Adrenal gland (tissue), 12 donors: ENCODE results near the gene RPS10. TPM values are rescaled to one million over a fixed set of nuclear protein-coding genes. Genes with fewer than 3 reads are reported as not detected.
A peak's percentile ranks its signal among the peaks of the same experiment; 100 is the strongest.

Experiments
- DNase-seq, 7 donors: peaks; one replicate each; pipeline ENCODE4 v3.0.0-alpha.2; 2019 to 2020
- H3K27ac ChIP-seq, 5 donors: fragments of 200-600 bp; sonication (generic) in 4 of 5; 1 replicate in 3 of 5; 2 replicates in 2 of 5; pipeline versions ENCODE4 v1.5.1 to v1.8.0; 2016 to 2020; ENCODE audit warnings: mild to moderate bottlenecking in 1 of 5
- H3K27me3 ChIP-seq: fragments of 200-600 bp; 2 replicates; pipeline ENCODE4 v1.8.0; 2021
- H3K36me3 ChIP-seq, 2 donors: fragments of 200-600 bp; replicated peaks in 1 of 2; 1 replicate in 1 of 2; 2 replicates in 1 of 2; pipeline versions ENCODE4 v1.5.1 to v1.8.0; 2018 to 2022
- H3K4me1 ChIP-seq, 2 donors: fragments of 200-600 bp; replicated peaks in 1 of 2; 1 replicate in 1 of 2; 2 replicates in 1 of 2; pipeline versions ENCODE4 v1.5.1 to v1.8.0; 2018 to 2021
- H3K4me3 ChIP-seq, 4 donors: fragments of 200-600 bp; sonication (generic) in 3 of 4; one replicate each; pipeline ENCODE4 v1.5.1; 2016 to 2018
- H3K9me3 ChIP-seq, 3 donors: fragments of 200-600 bp; sonication (generic) in 1 of 3; replicated peaks in 1 of 3; 1 replicate in 2 of 3; 2 replicates in 1 of 3; pipeline versions ENCODE4 v1.5.1 to v1.8.0; 2016 to 2021
- POLR2A ChIP-seq, 2 donors: fragments of 450-650 bp; IDR thresholded peaks; one replicate each; pipeline ENCODE4 v1.6.1; 2017; ENCODE audit warnings: antibody characterized with exemption in 2 of 2, mild to moderate bottlenecking in 2 of 2, moderate library complexity in 1 of 2
- WGBS, 4 donors: extraction: QIAGEN DNeasy Blood & Tissue Kit in 2 of 4; methylation state at CpG; one replicate each; pipeline versions ENCODE4 v1.1.5 to v1.1.7; 2013 to 2017; 5-methylcytosine and 5-hydroxymethylcytosine counted together
- intact Hi-C, 2 donors: fragments of 100-400 bp; cut with DNase I; formaldehyde crosslinking; loops; one replicate each; pipeline versions ENCODE4 v1.14.1 to v1.15.0; 2022 to 2023
- polyA plus RNA-seq, 3 donors: library from polyadenylated mRNA; stranded (reverse); fragments of 200-250 nt in 2 of 3; fragments of 350-450 nt in 1 of 3; fragmentation: Illumina TruSeq in 1 of 3; extraction: RNeasy Lipid Tissue Mini Kit (QIAGEN cat#74804) in 1 of 3; gene quantifications; one replicate each; pipeline ENCODE4 v1.2.3, GENCODE V29; 2013 to 2014
- total RNA-seq, 9 donors: library from RNA; depleted of rRNA in 4 of 9; stranded (reverse); fragments of >200 nt in 4 of 9; fragments of 120-200 nt in 1 of 9; fragmentation: NEBNext Ultra II Directional in 1 of 9; extraction: Animal tissue kit (Norgen Biotek cat#: 25700) in 1 of 9; gene quantifications; one replicate each; pipeline versions ENCODE4 v1.1.0 to v1.2.4, GENCODE V29; 2013 to 2023
- TF ChIP-seq, protein P1 (sequence below), 6 experiments: fragments of 450-650 bp in 4 of 6; fragments of 200-600 bp in 2 of 6; sonication (generic) in 1 of 6; IDR thresholded peaks; 1 replicate in 5 of 6; 2 replicates in 1 of 6; pipeline versions ENCODE4 v1.5.1 to v1.8.0; 2016 to 2021; ENCODE audit warnings: antibody characterized with exemption in 6 of 6, mild to moderate bottlenecking in 2 of 6, moderate library complexity in 1 of 6
- donor health status: healthy with polysubstance abuse.
- donor health status: Bipolar disorder and iron deficiency.
- donor health status: DM: yes; HTN: yes; CAD: no.
- donor health status: DM: no; HTN: no; CAD: no.
- donor health status: DM: no; HTN: no; CAD: no.
- donor health status: DM: yes; HTN: yes; CAD: no.

Gene RPS10
- total and polyA plus RNA-seq, 12 donors, result 937 to 3,093 (median 2,220) TPM

DNA sequence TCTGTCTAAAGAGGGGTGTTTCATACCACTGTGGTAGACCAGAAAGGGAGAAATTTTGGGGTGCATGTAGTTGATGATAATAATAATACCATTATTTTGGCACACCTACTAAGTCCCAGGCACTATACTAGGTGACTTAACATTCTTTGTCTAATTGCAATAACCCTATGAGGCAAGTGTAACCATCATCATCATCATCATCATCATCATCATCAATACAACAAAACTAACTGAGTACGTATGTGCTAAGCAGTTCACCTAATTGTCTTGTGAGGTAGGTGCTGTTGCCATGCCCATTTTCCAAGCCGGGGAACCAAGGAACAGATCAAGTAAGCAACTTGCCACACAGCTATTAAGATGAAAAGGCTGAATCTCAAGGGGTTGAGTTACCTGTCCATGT lies 37.4 kb upstream of the RPS10 start:
- no peak for DNase-seq
- Histone ChIP-seq H3K4me3 (no peak overlapping the region), H3K27me3 (no peaks in the 10 kb centered on the region), H3K9me3 (no peaks in the 10 kb centered on the region), H3K36me3 (no peaks in the 10 kb centered on the region), H3K4me1 (peaks cover 7 to 21% of the 10 kb centered on the region in 2 donors), H3K27ac (no peak overlapping the region)
- 89 to 93% (median 91%) methylated on average over 2 of the region's 2 CpGs for WGBS, 4 donors
- intact Hi-C loops, result loop anchor here (10.0 kb wide), 1 partner anchor 132 kb away; no protein-coding TSS in a partner anchor
- TF ChIP-seq POLR2A (IDR thresholded peaks at IDR 0.05), result no peak
- TF ChIP-seq, protein P1, sequence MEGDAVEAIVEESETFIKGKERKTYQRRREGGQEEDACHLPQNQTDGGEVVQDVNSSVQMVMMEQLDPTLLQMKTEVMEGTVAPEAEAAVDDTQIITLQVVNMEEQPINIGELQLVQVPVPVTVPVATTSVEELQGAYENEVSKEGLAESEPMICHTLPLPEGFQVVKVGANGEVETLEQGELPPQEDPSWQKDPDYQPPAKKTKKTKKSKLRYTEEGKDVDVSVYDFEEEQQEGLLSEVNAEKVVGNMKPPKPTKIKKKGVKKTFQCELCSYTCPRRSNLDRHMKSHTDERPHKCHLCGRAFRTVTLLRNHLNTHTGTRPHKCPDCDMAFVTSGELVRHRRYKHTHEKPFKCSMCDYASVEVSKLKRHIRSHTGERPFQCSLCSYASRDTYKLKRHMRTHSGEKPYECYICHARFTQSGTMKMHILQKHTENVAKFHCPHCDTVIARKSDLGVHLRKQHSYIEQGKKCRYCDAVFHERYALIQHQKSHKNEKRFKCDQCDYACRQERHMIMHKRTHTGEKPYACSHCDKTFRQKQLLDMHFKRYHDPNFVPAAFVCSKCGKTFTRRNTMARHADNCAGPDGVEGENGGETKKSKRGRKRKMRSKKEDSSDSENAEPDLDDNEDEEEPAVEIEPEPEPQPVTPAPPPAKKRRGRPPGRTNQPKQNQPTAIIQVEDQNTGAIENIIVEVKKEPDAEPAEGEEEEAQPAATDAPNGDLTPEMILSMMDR (IDR thresholded peaks at IDR 0.05), result no peak

DNA sequence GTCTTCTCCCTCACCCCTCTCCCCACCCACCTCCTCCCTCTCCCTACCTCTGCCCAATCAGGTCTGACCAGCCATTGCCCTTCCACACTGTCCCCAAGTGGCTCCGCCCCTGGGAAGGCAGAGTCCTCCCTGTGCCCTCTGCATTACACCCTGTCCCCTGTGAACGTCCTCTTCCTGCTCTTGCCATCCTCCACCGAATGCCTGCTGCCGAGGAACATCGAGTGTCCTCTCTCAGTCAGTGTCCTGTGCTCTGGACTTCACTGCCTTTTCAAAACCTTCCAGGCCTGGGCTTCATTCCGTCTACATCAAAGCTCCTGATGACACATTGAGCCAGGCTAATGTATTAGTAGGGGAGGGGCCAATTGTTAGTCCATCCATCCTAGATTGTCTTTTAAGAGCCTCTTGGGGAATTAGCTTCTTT lies 36.7 kb upstream of the RPS10 start:
- Histone ChIP-seq H3K27me3 (no peaks in the 10 kb centered on the region), H3K9me3 (no peaks in the 10 kb centered on the region), H3K4me3 (no peak overlapping the region), H3K27ac (peak overlapping the region in 1 of 5 donors; percentile 42), H3K36me3 (no peaks in the 10 kb centered on the region), H3K4me1 (peaks cover 7 to 21% of the 10 kb centered on the region in 2 donors)
- DNase-seq, result peak; percentile 44 to 79 (median 77)
- 14 to 25% (median 21%) methylated on average over 6 of the region's 6 CpGs for WGBS, 4 donors
- TF ChIP-seq, protein P1 (IDR thresholded peaks at IDR 0.05), result no peak
- no peak for TF ChIP-seq POLR2A (IDR thresholded peaks at IDR 0.05)
- intact Hi-C loops, result loop anchor here (10.0 kb wide), 1 partner anchor 132 kb away; no protein-coding TSS in a partner anchor

DNA sequence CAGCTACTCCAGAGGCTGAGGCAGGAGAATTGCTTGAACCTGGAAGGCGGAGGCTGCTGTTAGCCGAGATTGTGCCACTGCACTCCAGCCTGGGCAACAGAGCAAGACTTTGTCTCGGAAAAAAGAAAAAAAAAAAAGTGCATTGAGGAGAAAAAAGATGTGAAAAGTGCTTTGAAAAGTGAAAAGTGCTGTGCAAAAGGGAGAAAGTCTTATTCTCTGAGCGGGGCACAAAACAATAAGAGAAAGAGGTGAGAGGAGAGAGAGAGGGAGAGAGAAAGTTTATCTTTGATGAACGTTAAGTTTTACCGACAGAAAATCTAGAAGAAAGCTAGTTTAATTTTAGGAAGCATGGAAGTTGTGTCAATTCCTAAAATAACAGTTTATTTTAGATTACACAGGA lies 36.1 kb upstream of the RPS10 start:
- intact Hi-C loops, result loop anchor here (10.0 kb wide), 1 partner anchor 133 kb away; no protein-coding TSS in a partner anchor
- TF ChIP-seq POLR2A (IDR thresholded peaks at IDR 0.05), result no peak
- TF ChIP-seq, protein P1 (IDR thresholded peaks at IDR 0.05), result no peak
- no peaks in the 10 kb centered on the region for H3K9me3 ChIP-seq
- peak overlapping the region in 1 of 5 donors; percentile 42 for H3K27ac ChIP-seq
- H3K4me1 ChIP-seq, result peaks cover 7 to 21% of the 10 kb centered on the region in 2 donors
- H3K36me3 ChIP-seq, result no peaks in the 10 kb centered on the region
- no peak overlapping the region for H3K4me3 ChIP-seq
- WGBS, 4 donors, result 62 to 78% (median 67%) methylated on average over 6 of the region's 6 CpGs
- no peaks in the 10 kb centered on the region for H3K27me3 ChIP-seq
- no peak for DNase-seq

DNA sequence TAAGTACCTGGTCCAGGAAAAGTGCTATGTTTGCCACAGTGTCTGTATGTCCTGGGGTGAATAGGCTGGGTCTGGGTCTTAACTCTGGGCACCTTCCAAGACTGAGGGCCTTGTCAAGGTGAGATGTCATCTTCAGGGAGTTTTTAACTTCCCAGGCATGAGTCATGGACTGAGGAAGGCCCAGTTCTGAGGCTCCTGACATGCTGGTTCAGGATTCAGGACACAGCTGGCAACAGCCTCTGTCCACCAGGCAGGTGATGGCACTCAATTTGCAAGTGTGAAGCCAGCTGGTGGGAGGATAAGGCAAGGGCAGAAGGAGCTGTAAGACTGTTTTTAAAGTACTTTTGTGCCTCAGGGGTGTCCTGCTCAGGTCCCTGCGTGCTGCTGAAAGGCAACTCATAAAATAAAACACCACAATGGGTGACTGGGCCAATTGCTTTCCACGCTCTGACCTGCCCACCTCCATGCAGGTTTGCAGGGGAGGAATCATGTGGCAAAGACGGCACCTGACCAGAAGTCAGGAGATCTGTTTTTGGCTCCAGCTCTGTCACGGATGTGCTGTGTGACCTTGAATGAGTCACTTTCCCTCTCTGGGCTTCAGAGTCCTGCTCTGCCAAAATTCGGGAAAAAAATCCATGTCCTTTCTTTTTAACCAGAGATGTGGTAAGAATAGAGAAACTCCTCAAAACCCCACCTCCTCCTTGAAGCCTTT lies 35.1 kb upstream of the RPS10 start:
- WGBS, 4 donors, result 44 to 64% (median 52%) methylated on average over 4 to 5 of the region's 5 CpGs

More for the DNA sequence above, 35.1 kb upstream of the RPS10 start:
- peak overlapping the region in 3 of 5 donors; percentile 65 to 85 (median 65) for H3K27ac ChIP-seq
- peak; percentile 40 to 91 (median 85) for DNase-seq
- peaks cover 4 to 18% of the 10 kb centered on the region in 2 donors for H3K4me1 ChIP-seq
- H3K27me3 ChIP-seq, result no peaks in the 10 kb centered on the region
- H3K4me3 ChIP-seq, result no peak overlapping the region
- intact Hi-C loops, result loop anchor here (10.0 kb wide), 1 partner anchor 134 kb away; no protein-coding TSS in a partner anchor
- H3K36me3 ChIP-seq, result no peaks in the 10 kb centered on the region
- TF ChIP-seq POLR2A (IDR thresholded peaks at IDR 0.05), result no peak
- TF ChIP-seq, protein P1 (IDR thresholded peaks at IDR 0.05), result no peak
- no peaks in the 10 kb centered on the region for H3K9me3 ChIP-seq
